GM19043 (cell line): ENCODE results near the gene FAM78A.
"Not testable (repeated sequence)": the region's sequence is repeated elsewhere in the genome, so short reads cannot be mapped to it uniquely, and the experiment has no call there.

ENCODE experiments used
- ATAC-seq: cut with Tn5 transposase; IDR thresholded peaks from one replicate; pipeline ENCODE4 v1.9.1; 2021; ENCODE audit warnings: low read depth; ENCODE audit not compliant: unreplicated experiment

The FAM78A gene

GRCh38 chr9:131216806-131217205, 59.5 kb downstream of the FAM78A start:
- ATAC-seq: no peak

GRCh38 chr9:131214876-131215275, 61.4 kb downstream of the FAM78A start:
- ATAC-seq: no peak

- ATAC-seq: no peak
Observed at GRCh38 chr9:131214286-131214856, 61.9 kb downstream of the FAM78A start.

GRCh38 chr9:131211920-131212319, 64.4 kb downstream of the FAM78A start:
- not testable (repeated sequence) for ATAC-seq
